Muscle layer of colon (tissue), 2 donors: ENCODE results near the gene CTNNA2.

Experiments
- H3K27ac ChIP-seq: one replicate; pipeline ENCODE4 v1.7.0; 2013; ENCODE audit warnings: low read depth, mild to moderate bottlenecking, low read length, moderate library complexity
- H3K27me3 ChIP-seq, 2 donors: one replicate each; pipeline ENCODE4 v1.7.0; 2013; ENCODE audit warnings: low read length in 2 of 2, mild to moderate bottlenecking in 2 of 2; ENCODE audit not compliant: insufficient read depth in 2 of 2, control insufficient read depth in 1 of 2
- H3K36me3 ChIP-seq: one replicate; pipeline ENCODE4 v1.7.0; 2013; ENCODE audit warnings: mild to moderate bottlenecking, low read length; ENCODE audit not compliant: insufficient read depth
- H3K4me1 ChIP-seq: one replicate; pipeline ENCODE4 v1.7.0; 2013; ENCODE audit warnings: mild to moderate bottlenecking, low read length; ENCODE audit not compliant: insufficient read depth
- H3K4me3 ChIP-seq, 2 donors: one replicate each; pipeline ENCODE4 v1.7.0; 2013; ENCODE audit warnings: low read length in 2 of 2, low read depth in 1 of 2, mild to moderate bottlenecking in 1 of 2, moderate library complexity in 1 of 2
- H3K9ac ChIP-seq: one replicate; pipeline ENCODE4 v1.7.0; 2013; ENCODE audit warnings: low read length
- H3K9me3 ChIP-seq: one replicate; pipeline ENCODE4 v1.7.0; 2013; ENCODE audit warnings: mild to moderate bottlenecking, low read length
- donor health status: abdominal sarcoma.
- donor health status: Adenocarcinoma of cecum.

The CTNNA2 gene

DNA sequence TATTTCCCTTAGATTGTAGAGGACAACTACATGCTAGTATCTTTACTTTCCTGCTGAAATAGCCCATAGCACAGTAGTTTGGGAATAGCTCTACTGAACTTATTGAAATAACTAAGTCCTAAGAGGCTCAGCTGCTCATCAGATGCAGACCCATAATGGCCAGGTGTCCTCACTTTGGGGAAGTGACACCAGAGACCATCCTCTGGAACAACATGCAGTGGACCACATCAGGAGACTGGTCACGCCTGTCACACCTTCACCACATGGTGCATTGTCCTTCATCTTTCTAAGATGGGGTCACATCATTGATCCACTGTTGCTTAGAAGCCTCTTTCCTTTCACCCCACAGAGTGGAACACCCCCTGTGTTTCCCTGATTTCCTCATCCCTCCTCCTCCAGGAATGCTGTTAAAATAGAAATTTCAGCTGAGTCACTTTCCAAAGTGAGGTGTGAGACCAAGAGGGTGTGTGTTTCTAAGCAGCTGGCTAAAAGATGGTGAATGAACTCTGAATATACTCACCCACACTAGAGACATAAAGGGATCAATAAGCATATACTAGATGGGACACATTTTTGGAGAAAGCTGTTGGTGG lies 1006.9 kb downstream of the CTNNA2 start:
- no peaks in the 10 kb centered on the region for H3K27me3 ChIP-seq
- H3K9me3 ChIP-seq, result no peaks in the 10 kb centered on the region
- no peaks in the 10 kb centered on the region for H3K4me1 ChIP-seq
- no peaks in the 10 kb centered on the region for H3K36me3 ChIP-seq
- H3K9ac ChIP-seq, result no peak overlapping the region
- no peak overlapping the region for H3K27ac ChIP-seq
- H3K4me3 ChIP-seq, result no peak overlapping the region

DNA sequence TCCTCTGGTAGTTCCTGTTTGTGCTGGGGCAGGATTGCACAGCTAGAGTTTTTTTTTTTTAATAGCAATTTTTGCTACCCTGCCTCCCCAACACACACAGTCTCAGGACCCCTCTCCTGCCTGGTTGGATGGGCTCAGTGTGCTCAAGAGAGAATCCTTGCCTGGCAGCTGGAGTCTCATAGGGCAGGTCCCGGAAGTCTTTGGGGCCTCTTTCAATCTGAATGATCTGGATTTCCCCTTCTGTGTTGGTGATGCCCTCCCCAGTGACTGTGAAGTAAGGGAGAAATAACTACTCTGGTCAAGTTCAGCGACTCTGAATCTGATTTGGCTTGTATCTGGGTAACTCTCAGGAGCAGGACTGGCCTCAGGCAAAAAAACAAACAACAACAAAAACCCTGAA lies 1012.3 kb downstream of the CTNNA2 start:
- H3K9me3 ChIP-seq, result no peaks in the 10 kb centered on the region
- no peaks in the 10 kb centered on the region for H3K27me3 ChIP-seq
- H3K4me3 ChIP-seq, result no peak overlapping the region
- no peaks in the 10 kb centered on the region for H3K36me3 ChIP-seq
- no peaks in the 10 kb centered on the region for H3K4me1 ChIP-seq
- no peak overlapping the region for H3K27ac ChIP-seq
- H3K9ac ChIP-seq, result no peak overlapping the region

DNA sequence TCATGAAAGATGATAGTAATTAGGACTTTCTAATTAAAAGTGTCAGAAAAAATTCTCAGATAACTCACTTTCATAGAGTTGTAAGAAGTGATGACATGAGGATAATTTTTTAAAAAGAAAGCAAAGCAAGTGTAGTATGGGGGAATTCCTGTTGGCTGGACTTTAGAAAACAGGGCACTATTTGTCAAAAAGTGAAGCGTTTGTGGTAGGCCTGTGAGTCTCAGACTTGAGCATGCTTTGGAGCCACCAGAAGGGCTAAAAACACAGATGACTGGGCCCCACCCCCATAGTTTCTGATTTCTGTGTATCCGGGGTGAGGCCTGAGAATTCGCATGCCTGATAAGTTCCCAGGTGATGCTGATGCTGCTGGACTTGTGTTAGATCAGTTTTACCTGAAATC lies 1014.3 kb downstream of the CTNNA2 start:
- Histone ChIP-seq H3K36me3 (no peaks in the 10 kb centered on the region), H3K27me3 (no peaks in the 10 kb centered on the region), H3K27ac (no peak overlapping the region), H3K9me3 (no peaks in the 10 kb centered on the region), H3K9ac (no peak overlapping the region), H3K4me3 (no peak overlapping the region), H3K4me1 (no peaks in the 10 kb centered on the region)

DNA sequence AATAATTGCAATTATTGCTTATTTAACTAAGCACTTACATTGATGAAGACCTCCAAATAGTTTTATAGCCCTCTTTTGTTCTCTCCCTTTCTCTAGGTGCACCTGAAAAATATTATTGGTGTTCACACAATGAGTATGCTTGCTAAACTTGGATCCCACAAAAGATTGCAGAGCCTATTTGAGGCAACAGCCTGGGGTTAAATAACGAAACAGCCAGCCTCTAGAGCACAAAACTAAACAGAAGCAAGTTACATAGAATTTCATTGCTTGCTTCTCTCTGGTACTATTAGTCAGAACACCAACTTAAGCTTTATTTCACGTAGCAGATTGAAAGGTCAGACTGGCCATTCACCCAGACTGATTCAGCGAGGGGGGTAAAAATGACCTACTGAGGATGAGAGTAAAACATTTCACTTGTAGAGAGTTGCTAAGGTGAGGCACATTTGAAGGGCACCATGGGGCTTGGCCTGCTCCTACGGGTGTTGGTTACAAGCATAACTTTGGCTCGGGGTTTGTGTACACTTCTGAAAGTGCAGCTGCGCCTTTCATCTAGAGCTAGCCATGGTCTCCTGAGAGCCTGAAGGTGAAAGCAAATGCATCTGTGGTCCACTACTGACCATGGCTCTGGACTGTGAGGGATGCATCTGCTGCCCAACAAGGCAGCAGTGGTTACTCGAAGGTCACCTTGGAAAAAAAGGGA lies 1016.8 kb downstream of the CTNNA2 start:
- H3K36me3 ChIP-seq, result no peaks in the 10 kb centered on the region
- H3K4me3 ChIP-seq, result no peak overlapping the region
- no peaks in the 10 kb centered on the region for H3K27me3 ChIP-seq
- no peak overlapping the region for H3K9ac ChIP-seq
- no peaks in the 10 kb centered on the region for H3K4me1 ChIP-seq
- no peaks in the 10 kb centered on the region for H3K9me3 ChIP-seq
- no peak overlapping the region for H3K27ac ChIP-seq

DNA sequence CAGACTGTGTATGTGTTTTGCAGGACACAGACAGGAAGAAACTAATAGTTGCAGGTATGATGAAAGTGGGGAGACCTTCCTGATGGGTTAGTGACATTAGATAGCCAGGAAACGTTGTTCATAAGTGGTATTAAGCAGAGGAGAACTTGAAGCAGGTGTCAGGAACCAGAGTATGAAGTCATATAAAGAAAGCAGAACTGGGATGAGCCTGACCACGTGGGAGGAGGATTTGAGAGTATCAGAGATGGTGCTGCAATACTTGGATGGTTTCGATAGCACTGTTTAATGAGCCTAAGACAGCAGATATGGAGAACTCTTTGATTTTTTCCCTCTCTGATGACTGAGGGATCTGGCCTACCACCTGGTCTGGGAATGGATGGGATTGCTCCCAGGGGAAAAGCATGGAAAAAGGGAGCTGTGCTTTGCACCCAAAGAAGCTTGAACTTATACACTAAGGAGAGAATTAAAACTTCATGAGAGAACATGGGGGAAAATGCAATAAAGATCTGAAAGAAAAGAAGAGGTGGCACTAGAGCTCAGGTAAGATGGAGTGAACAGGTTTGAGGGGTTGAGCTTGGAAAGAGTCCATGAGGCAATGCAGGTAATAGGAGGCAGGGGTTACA lies 1017.7 kb downstream of the CTNNA2 start:
- Histone ChIP-seq H3K9me3 (no peaks in the 10 kb centered on the region), H3K4me3 (no peak overlapping the region), H3K27ac (no peak overlapping the region), H3K36me3 (no peaks in the 10 kb centered on the region), H3K27me3 (no peaks in the 10 kb centered on the region), H3K4me1 (no peaks in the 10 kb centered on the region), H3K9ac (no peak overlapping the region)

DNA sequence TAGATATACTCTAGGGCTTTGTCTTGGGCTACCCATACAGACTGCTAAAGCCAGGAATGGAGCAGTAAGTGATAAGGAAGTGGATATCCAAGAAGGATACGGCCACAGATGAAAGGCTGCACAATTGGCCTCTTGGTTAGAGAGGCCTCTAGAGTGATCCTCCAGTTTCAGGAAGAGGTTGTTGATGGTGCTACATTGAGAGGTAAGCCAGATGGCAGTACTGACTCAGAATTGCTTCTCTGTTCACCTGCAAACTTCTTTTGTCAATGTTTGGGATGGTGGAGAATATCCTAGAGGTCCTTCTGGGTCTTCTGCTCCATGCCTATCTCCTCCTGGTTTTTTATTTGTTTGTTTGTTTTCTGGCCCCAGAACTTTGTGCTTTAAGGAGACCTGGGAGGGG lies 1018.5 kb downstream of the CTNNA2 start:
- no peaks in the 10 kb centered on the region for H3K4me1 ChIP-seq
- H3K27me3 ChIP-seq, result no peaks in the 10 kb centered on the region
- H3K9me3 ChIP-seq, result no peaks in the 10 kb centered on the region
- H3K27ac ChIP-seq, result no peak overlapping the region
- no peak overlapping the region for H3K4me3 ChIP-seq
- no peaks in the 10 kb centered on the region for H3K36me3 ChIP-seq
- no peak overlapping the region for H3K9ac ChIP-seq

DNA sequence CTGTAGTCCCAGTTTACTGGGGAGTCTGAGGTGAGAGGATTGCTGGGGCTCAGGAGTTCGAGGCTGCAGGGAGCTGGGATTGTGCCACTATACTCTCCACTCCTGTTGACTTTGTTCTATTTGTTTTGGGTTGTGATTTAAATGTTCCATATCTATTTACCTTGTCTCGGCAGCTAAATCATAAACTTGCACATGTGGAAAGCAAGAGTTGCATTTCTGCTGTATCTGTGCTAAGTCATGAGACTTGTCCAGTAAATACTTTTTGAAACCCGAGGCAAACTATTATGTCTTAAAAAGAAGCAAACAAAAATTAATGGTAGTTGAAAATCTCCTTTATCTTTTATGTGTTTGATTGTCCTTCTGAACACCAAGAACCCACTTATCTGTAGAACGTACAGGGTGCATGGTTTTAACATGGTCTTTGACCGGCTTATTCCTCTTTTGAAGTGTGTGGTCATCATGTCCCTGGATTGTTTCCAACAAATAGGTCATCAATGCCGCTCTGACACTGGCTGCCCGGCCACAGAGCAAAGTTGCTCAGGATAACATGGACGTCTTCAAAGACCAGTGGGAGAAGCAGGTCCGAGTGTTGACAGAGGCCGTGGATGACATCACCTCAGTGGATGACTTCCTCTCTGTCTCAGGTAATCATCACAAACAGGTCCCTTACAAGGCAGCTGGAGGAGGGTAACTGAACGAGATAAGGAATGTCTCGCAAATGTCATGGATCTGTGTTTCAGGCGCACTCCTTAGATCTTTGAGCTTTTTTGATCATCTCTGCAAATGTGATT lies 1032.8 kb downstream of the CTNNA2 start:
- Histone ChIP-seq H3K9me3 (no peaks in the 10 kb centered on the region), H3K27ac (no peak overlapping the region), H3K27me3 (no peaks in the 10 kb centered on the region), H3K4me3 (no peak overlapping the region), H3K36me3 (no peaks in the 10 kb centered on the region), H3K9ac (no peak overlapping the region), H3K4me1 (no peaks in the 10 kb centered on the region)

DNA sequence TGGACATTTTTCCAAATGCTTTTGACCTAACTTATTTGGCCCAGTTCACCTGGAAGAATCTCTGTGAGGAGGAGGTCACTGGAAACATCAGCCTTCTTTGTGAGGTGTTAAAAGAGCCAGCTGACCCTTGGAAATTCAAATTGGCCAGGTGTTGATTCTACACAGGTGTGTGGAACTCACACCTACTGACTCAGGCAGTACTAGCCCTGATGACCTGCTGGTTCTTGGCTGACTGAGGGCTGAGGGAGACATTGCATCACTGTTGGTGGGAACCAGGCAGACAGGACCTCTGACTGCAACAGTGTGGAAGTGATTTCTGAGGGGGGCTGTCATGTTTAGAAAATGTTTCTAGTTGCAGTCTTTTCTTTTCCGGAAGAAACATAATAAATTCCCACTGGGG lies 1033.9 kb downstream of the CTNNA2 start:
- Histone ChIP-seq H3K9ac (no peak overlapping the region), H3K36me3 (no peaks in the 10 kb centered on the region), H3K27ac (no peak overlapping the region), H3K4me1 (no peaks in the 10 kb centered on the region), H3K4me3 (no peak overlapping the region), H3K9me3 (no peaks in the 10 kb centered on the region), H3K27me3 (no peaks in the 10 kb centered on the region)

DNA sequence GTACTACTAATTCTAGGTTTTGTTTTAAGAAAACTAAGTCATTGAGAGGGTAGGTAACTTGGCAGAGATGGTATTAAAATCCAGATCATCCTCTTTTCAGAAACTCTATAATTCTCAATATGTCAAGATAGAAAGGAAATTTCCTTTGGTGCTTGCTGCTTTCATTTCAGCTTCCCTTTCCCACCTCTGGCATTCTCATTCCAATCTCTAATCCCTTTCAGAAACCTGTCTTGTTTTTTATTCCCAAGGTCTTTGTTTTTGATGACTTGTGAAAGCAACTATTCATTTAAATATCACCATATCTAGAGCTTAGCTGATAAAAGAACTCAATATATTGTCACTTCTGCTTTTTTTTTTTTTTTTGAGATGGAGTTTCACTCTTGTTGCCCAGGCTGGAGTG lies 1034.5 kb downstream of the CTNNA2 start:
- Histone ChIP-seq H3K27ac (no peak overlapping the region), H3K27me3 (no peaks in the 10 kb centered on the region), H3K36me3 (no peaks in the 10 kb centered on the region), H3K4me3 (no peak overlapping the region), H3K9me3 (no peaks in the 10 kb centered on the region), H3K4me1 (no peaks in the 10 kb centered on the region), H3K9ac (no peak overlapping the region)

DNA sequence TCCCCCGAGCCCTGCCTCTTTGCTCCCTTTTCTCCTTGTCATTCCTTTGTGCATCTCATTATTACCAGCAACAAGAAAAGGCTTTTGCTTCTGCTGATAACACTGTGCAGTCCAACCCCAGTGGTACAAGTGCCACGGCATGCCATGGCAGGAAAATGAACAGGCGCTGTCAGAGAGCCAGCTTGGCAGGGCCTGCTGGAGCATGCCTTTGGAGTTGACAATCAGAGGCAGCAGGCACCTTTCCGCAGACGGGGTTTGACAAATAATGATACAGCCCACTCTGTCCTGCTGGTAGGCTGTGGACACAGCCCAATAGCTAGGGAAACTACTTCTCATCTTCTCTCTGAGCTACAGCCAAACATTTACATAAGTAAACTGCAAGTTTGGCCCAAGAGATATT lies 1035.6 kb downstream of the CTNNA2 start:
- H3K36me3 ChIP-seq, result no peaks in the 10 kb centered on the region
- no peak overlapping the region for H3K9ac ChIP-seq
- H3K27me3 ChIP-seq, result no peaks in the 10 kb centered on the region
- no peaks in the 10 kb centered on the region for H3K9me3 ChIP-seq
- no peak overlapping the region for H3K27ac ChIP-seq
- no peaks in the 10 kb centered on the region for H3K4me1 ChIP-seq
- no peak overlapping the region for H3K4me3 ChIP-seq

DNA sequence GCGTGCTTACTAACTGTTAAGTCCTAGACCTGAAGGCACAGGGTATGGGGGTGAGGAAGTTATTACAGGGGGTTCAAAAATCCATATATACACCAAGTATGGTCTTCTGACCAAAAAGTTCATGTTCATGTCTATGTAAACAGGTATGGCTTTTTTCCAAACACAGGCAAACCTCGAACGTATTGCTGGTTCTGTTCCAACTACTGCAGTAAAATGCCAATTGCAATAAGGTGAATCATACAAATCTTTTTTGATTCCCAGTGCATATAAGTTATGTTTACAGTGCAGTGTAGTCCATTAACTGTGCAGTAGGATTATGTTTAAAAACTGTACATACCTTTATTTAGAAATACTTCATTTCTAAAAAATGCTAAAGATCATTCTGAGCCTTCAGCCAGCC lies 1037.0 kb downstream of the CTNNA2 start:
- H3K27me3 ChIP-seq, result no peaks in the 10 kb centered on the region
- H3K4me1 ChIP-seq, result no peaks in the 10 kb centered on the region
- H3K36me3 ChIP-seq, result no peaks in the 10 kb centered on the region
- H3K9me3 ChIP-seq, result no peaks in the 10 kb centered on the region
- H3K9ac ChIP-seq, result no peak overlapping the region
- H3K27ac ChIP-seq, result no peak overlapping the region
- no peak overlapping the region for H3K4me3 ChIP-seq
